Fibroblast of villous mesenchyme (primary cell): ENCODE results near the gene KRTAP23-1. TPM values are rescaled to one million over a fixed set of nuclear protein-coding genes. Genes with fewer than 3 reads are reported as not detected.

Experiments
- DNase-seq: peaks from one replicate; pipeline ENCODE4 v3.0.0-alpha.2; 2010; ENCODE audit warnings: low read depth
- H3K4me3 ChIP-seq: 2 replicates; pipeline ENCODE4 v1.5.1; 2011; ENCODE audit warnings: low read depth, mild to moderate bottlenecking, low read length
- CTCF ChIP-seq: IDR thresholded peaks from 2 replicates; pipeline ENCODE4 v1.5.1; 2012; ENCODE audit warnings: low read depth, mild to moderate bottlenecking, low read length; ENCODE audit not compliant: insufficient read depth
- total RNA-seq: library from RNA; depleted of rRNA; stranded (reverse); fragments of >200 nt; gene quantifications from 2 replicates; pipeline ENCODE4 v1.2.3, GENCODE V29; 2012

Gene KRTAP23-1, protein sequence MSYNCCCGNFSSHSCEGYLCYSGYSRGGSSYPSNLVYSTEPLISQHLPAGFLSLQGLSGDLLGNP
- not detected in 2 replicates for total RNA-seq

GRCh38 chr21:30348506-30348905, at the start of gene KRTAP23-1:
Gene KRTAP23-1, minus strand, starts transcription at chr21:30348606. Its CDS starts 0 bp downstream, at chr21:30348606.
- no peak within 1 kb of the TSS for H3K4me3 ChIP-seq
- TF ChIP-seq CTCF = no peak
- no peak for DNase-seq

GRCh38 chr21:30395731-30396130, 47.3 kb upstream of the KRTAP23-1 start, which contains the start of gene KRTAP13-1:
Gene KRTAP13-1, plus strand, starts transcription at chr21:30396031. Its CDS starts 56 bp downstream, at chr21:30396087.
- DNase-seq = no peak
- no peak for TF ChIP-seq CTCF
- H3K4me3 ChIP-seq = no peak within 1 kb of the TSS

GRCh38 chr21:30391492-30392025, 43.2 kb upstream of the KRTAP23-1 start:
- DNase-seq = no peak
- no peak overlapping the region for H3K4me3 ChIP-seq
- TF ChIP-seq CTCF = no peak

GRCh38 chr21:30382201-30382600, 33.8 kb upstream of the KRTAP23-1 start:
- no peak overlapping the region for H3K4me3 ChIP-seq
- no peak for DNase-seq
- TF ChIP-seq CTCF = no peak

DNA sequence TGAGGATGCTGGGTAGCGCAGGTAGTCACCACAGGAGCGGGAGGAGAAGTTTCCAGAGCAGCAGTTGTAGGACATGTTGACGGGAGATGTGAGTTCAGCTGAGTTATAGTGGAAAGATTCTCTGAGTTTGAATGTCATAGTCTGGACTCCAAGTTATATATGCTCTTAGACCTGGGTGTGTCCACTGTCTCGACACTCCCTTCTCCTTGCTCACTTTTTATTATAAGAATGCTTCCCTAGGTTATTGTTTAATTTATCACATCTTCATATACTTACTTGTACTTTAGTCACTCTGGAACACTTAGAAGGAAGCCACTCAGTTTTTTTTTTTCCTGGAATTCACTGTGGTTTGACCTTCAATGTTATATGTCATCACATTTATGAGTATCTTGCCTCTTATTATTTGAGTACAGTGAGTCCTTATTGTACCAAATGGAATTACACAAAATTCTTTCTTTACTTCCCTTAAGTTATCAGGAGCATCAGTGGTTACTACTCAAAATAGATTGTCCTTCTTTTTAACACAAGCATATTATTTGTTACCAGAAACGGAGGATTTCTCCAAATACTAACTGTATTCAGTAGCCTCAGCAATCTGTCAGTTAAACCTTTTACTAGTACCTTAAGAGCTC, 23.8 kb upstream of the KRTAP23-1 start, which contains the start of gene KRTAP13-2:
TSS of gene KRTAP13-2 (minus strand) at position 133 of the 632 bp plus-strand sequence. CDS start at position 75, 58 bp downstream.
- TF ChIP-seq CTCF = no peak
- no peak within 1 kb of the TSS for H3K4me3 ChIP-seq
- DNase-seq = no peak

GRCh38 chr21:30355906-30356305, 7.5 kb upstream of the KRTAP23-1 start:
- no peak for TF ChIP-seq CTCF
- no peak for DNase-seq
- no peak overlapping the region for H3K4me3 ChIP-seq
